HG03108 (cell line): ENCODE measurements around the gene CRLF1.

ENCODE experiments used
- ATAC-seq: cut with Tn5 transposase; IDR thresholded peaks from one replicate; pipeline ENCODE4 v1.9.1; 2021; ENCODE audit warnings: moderate library complexity; ENCODE audit not compliant: unreplicated experiment

CRLF1 gene

GRCh38 chr19:18636969-18637629 is 30.5 kb upstream of the CRLF1 start, which contains the start of gene KLHL26:
TSS of gene KLHL26 (plus strand) at chr19:18637028. CDS start at chr19:18637055, 27 bp downstream.
- ATAC-seq = no peak

GRCh38 chr19:18636183-18636968 is 29.8 kb upstream of the CRLF1 start:
- ATAC-seq = peak; percentile 88

- ATAC-seq = no peak
These were observed 29.2 kb upstream of the CRLF1 start for GRCh38 chr19:18635831-18636182.

GRCh38 chr19:18634612-18635297 is 28.2 kb upstream of the CRLF1 start:
- ATAC-seq = no peak

- no peak for ATAC-seq
These were observed 26.7 kb upstream of the CRLF1 start for GRCh38 chr19:18633321-18633720.

GRCh38 chr19:18629166-18630088 is 22.8 kb upstream of the CRLF1 start:
- ATAC-seq = no peak

GRCh38 chr19:18626906-18627305 is 20.3 kb upstream of the CRLF1 start:
- ATAC-seq = no peak

GRCh38 chr19:18620902-18621301 is 14.3 kb upstream of the CRLF1 start:
- ATAC-seq = no peak

GRCh38 chr19:18620311-18620710 is 13.7 kb upstream of the CRLF1 start:
- ATAC-seq = no peak

GRCh38 chr19:18618236-18618635 is 11.6 kb upstream of the CRLF1 start:
- no peak for ATAC-seq

- no peak for ATAC-seq
These were observed 11.0 kb upstream of the CRLF1 start for GRCh38 chr19:18617562-18617961.

- ATAC-seq = no peak
These were observed 9.4 kb upstream of the CRLF1 start for GRCh38 chr19:18616023-18616422.

GRCh38 chr19:18613589-18614234 is 7.1 kb upstream of the CRLF1 start:
- ATAC-seq = no peak

GRCh38 chr19:18612772-18613588 is 6.4 kb upstream of the CRLF1 start, which contains the start of gene TMEM59L:
TSS of gene TMEM59L (plus strand) at chr19:18612870. CDS start at chr19:18612959, 89 bp downstream.
- no peak for ATAC-seq

- no peak for ATAC-seq
These were observed 5.6 kb upstream of the CRLF1 start for GRCh38 chr19:18612051-18612771.

- ATAC-seq = no peak
These were observed 4.9 kb upstream of the CRLF1 start for GRCh38 chr19:18611327-18612050.

- ATAC-seq = no peak
These were observed 4.1 kb upstream of the CRLF1 start for GRCh38 chr19:18610556-18611326.
